Naive B cell (primary cell): ENCODE measurements around the gene CCDC66. TPM values are rescaled to one million over a fixed set of nuclear protein-coding genes. Genes with fewer than 3 reads are reported as not detected.
"Not testable (repeated sequence)": the region's sequence is repeated elsewhere in the genome, so short reads cannot be mapped to it uniquely, and the experiment has no call there.

Source experiments
- ATAC-seq, 2 donors: fragments of 150-1000 bp; cut with Tn5 transposase; 2 replicates each; pipeline ENCODE4 v1.10.0; 2021; ENCODE audit warnings: low read depth in 2 of 2, mild to moderate bottlenecking in 2 of 2, moderate library complexity in 2 of 2
- DNase-seq: peaks from one replicate; pipeline ENCODE4 v3.0.0; 2022
- H3K27ac Mint-ChIP-seq, 6 donors: one replicate each; pipeline ENCODE4 v1.8.0; 2020 to 2022; ENCODE audit warnings: mild to moderate bottlenecking in 6 of 6, mixed read lengths in 6 of 6, moderate library complexity in 5 of 6, inconsistent platforms in 2 of 6
- H3K27me3 Mint-ChIP-seq, 3 donors: one replicate each; pipeline ENCODE4 v1.8.0; 2021 to 2022; ENCODE audit warnings: mixed read lengths in 3 of 3, mild to moderate bottlenecking in 1 of 3
- H3K36me3 Mint-ChIP-seq, 2 donors: one replicate each; pipeline ENCODE4 v1.8.0; 2020 to 2022; ENCODE audit warnings: mixed read lengths in 2 of 2, inconsistent platforms in 1 of 2, mild to moderate bottlenecking in 1 of 2
- H3K4me1 Mint-ChIP-seq, 3 donors: one replicate each; pipeline ENCODE4 v1.8.0; 2020 to 2022; ENCODE audit warnings: mixed read lengths in 3 of 3, inconsistent platforms in 1 of 3, mild to moderate bottlenecking in 1 of 3, moderate library complexity in 1 of 3
- H3K4me3 Mint-ChIP-seq, 8 donors: one replicate each; pipeline ENCODE4 v1.8.0; 2020 to 2022; ENCODE audit warnings: mild to moderate bottlenecking in 8 of 8, mixed read lengths in 8 of 8, moderate library complexity in 8 of 8, inconsistent platforms in 2 of 8
- H3K9me3 Mint-ChIP-seq, 7 donors: one replicate each; pipeline ENCODE4 v1.8.0; 2020 to 2022; ENCODE audit warnings: mixed read lengths in 7 of 7, mild to moderate bottlenecking in 5 of 7, inconsistent platforms in 2 of 7, moderate library complexity in 1 of 7
- polyA plus RNA-seq, 6 donors: library from polyadenylated mRNA; unstranded; fragments of 300-500 nt; fragmentation: Illumina TruSeq; gene quantifications; one replicate each; pipeline ENCODE4 v1.2.3, GENCODE V29; 2021; ENCODE audit warnings: low read depth in 6 of 6

Gene CCDC66
- polyA plus RNA-seq = 10 to 100 TPM; 12.7 to 18.5 (median 14.3) TPM

GRCh38 chr3:56556908-56557830 is at the start of gene CCDC66:
Gene CCDC66, plus strand, starts transcription at chr3:56557175. Its CDS starts 68 bp downstream, at chr3:56557243.
- peak; percentile 93 for DNase-seq
- peak within 1 kb of the TSS; percentile 80 to 100 (median 98) for H3K4me3 Mint-ChIP-seq
- peaks cover 14 to 24% (median 19%) of the 10 kb centered on the region in 3 donors for H3K4me1 Mint-ChIP-seq
- peak; percentile 97 to 98 for ATAC-seq
- peaks cover 8% of the 10 kb centered on the region in 2 donors for H3K36me3 Mint-ChIP-seq
- H3K27ac Mint-ChIP-seq = peak within 1 kb of the TSS; percentile 90 to 99 (median 98)
- H3K9me3 Mint-ChIP-seq = peaks cover 0 to 5% (median under 1%) of the 10 kb centered on the region in 7 donors
- peaks cover 0 to 12% (median under 1%) of the 10 kb centered on the region in 3 donors for H3K27me3 Mint-ChIP-seq

- H3K27ac Mint-ChIP-seq = no peak overlapping the region
- H3K36me3 Mint-ChIP-seq = no peaks in the 10 kb centered on the region
- H3K4me1 Mint-ChIP-seq = no peaks in the 10 kb centered on the region
- H3K9me3 Mint-ChIP-seq = peaks cover 0 to 4% (median 0%) of the 10 kb centered on the region in 7 donors
- H3K27me3 Mint-ChIP-seq = peaks cover 28 to 48% (median 36%) of the 10 kb centered on the region in 3 donors
- ATAC-seq (no peak), DNase-seq (no peak)
- H3K4me3 Mint-ChIP-seq = no peak overlapping the region
Observed at GRCh38 chr3:56519641-56520040, 37.3 kb upstream of the CCDC66 start.

- ATAC-seq = no peak
- DNase-seq = no peak
- H3K27me3 Mint-ChIP-seq = peaks cover 28 to 50% (median 36%) of the 10 kb centered on the region in 3 donors
- peaks cover 0 to 4% (median 0%) of the 10 kb centered on the region in 7 donors for H3K9me3 Mint-ChIP-seq
- no peak overlapping the region for H3K27ac Mint-ChIP-seq
- no peaks in the 10 kb centered on the region for H3K36me3 Mint-ChIP-seq
- peak overlapping the region in 1 of 8 donors; percentile 8 for H3K4me3 Mint-ChIP-seq
- H3K4me1 Mint-ChIP-seq = no peaks in the 10 kb centered on the region
Observed at GRCh38 chr3:56522374-56522773, 34.6 kb upstream of the CCDC66 start.

- H3K27ac Mint-ChIP-seq = no peak overlapping the region
- no peak for ATAC-seq
- H3K4me3 Mint-ChIP-seq = no peak overlapping the region
- no peaks in the 10 kb centered on the region for H3K36me3 Mint-ChIP-seq
- peaks cover 13 to 28% (median 25%) of the 10 kb centered on the region in 3 donors for H3K27me3 Mint-ChIP-seq
- DNase-seq = no peak
- peaks cover 0 to 4% (median 0%) of the 10 kb centered on the region in 7 donors for H3K9me3 Mint-ChIP-seq
- H3K4me1 Mint-ChIP-seq = no peaks in the 10 kb centered on the region
Observed at GRCh38 chr3:56525291-56525690, 31.7 kb upstream of the CCDC66 start.

GRCh38 chr3:56536735-56537134 is 20.2 kb upstream of the CCDC66 start:
- Mint-ChIP-seq H3K36me3 (peaks cover 8 to 14% of the 10 kb centered on the region in 2 donors), H3K9me3 (peaks cover 6 to 22% (median 17%) of the 10 kb centered on the region in 7 donors), H3K4me3 (no peak overlapping the region), H3K27ac (no peak overlapping the region), H3K27me3 (peaks cover 21 to 32% (median 22%) of the 10 kb centered on the region in 3 donors), H3K4me1 (no peaks in the 10 kb centered on the region)
- no peak for ATAC-seq
- no peak for DNase-seq

- Mint-ChIP-seq H3K4me1 (no peaks in the 10 kb centered on the region), H3K9me3 (peaks cover 3 to 9% (median 7%) of the 10 kb centered on the region in 7 donors), H3K27me3 (peaks cover 23 to 49% (median 32%) of the 10 kb centered on the region in 3 donors), H3K27ac (no peak overlapping the region), H3K36me3 (peaks cover 7 to 8% of the 10 kb centered on the region in 2 donors), H3K4me3 (no peak overlapping the region)
- ATAC-seq = no peak
- DNase-seq = no peak
Observed at GRCh38 chr3:56547486-56547885, 9.5 kb upstream of the CCDC66 start.

- peaks cover 0 to 12% (median 0%) of the 10 kb centered on the region in 3 donors for H3K27me3 Mint-ChIP-seq
Observed at GRCh38 chr3:56557831-56558170, 826 bp downstream of the CCDC66 start.

GRCh38 chr3:56573501-56573900 is 16.5 kb downstream of the CCDC66 start:
- no peaks in the 10 kb centered on the region for H3K27me3 Mint-ChIP-seq
- peaks cover 9 to 14% of the 10 kb centered on the region in 2 donors for H3K36me3 Mint-ChIP-seq
- DNase-seq = no peak
- H3K27ac Mint-ChIP-seq = no peak overlapping the region
- H3K4me1 Mint-ChIP-seq = peaks cover 11 to 19% (median 17%) of the 10 kb centered on the region in 3 donors
- H3K9me3 Mint-ChIP-seq = peaks cover 0 to 2% (median 0%) of the 10 kb centered on the region in 7 donors
- no peak overlapping the region for H3K4me3 Mint-ChIP-seq
- no peak for ATAC-seq

More at GRCh38 chr3:56557831-56558170, 826 bp downstream of the CCDC66 start:
- Mint-ChIP-seq H3K4me1 (peaks cover 14 to 24% (median 19%) of the 10 kb centered on the region in 3 donors), H3K9me3 (peaks cover 0 to 4% (median 0%) of the 10 kb centered on the region in 7 donors), H3K4me3 (peak overlapping the region; percentile 80 to 100 (median 98)), H3K27ac (peak overlapping the region in 4 of 6 donors; percentile 90 to 99 (median 98)), H3K36me3 (peaks cover 5 to 8% of the 10 kb centered on the region in 2 donors)
- no peak for ATAC-seq
- DNase-seq = no peak

- peaks cover 8 to 18% of the 10 kb centered on the region in 2 donors for H3K36me3 Mint-ChIP-seq
- not testable (repeated sequence) for H3K27ac Mint-ChIP-seq, H3K9me3 Mint-ChIP-seq
Observed at GRCh38 chr3:56581941-56582340, 25.0 kb downstream of the CCDC66 start.

GRCh38 chr3:56584275-56584674 is 27.3 kb downstream of the CCDC66 start:
- H3K27ac Mint-ChIP-seq, H3K4me3 Mint-ChIP-seq, DNase-seq, ATAC-seq, H3K9me3 Mint-ChIP-seq, H3K4me1 Mint-ChIP-seq, H3K27me3 Mint-ChIP-seq: not testable (repeated sequence)
- peaks cover 8 to 17% of the 10 kb centered on the region in 2 donors for H3K36me3 Mint-ChIP-seq

More at GRCh38 chr3:56581941-56582340, 25.0 kb downstream of the CCDC66 start:
- not testable (repeated sequence) for H3K27me3 Mint-ChIP-seq, H3K4me3 Mint-ChIP-seq, ATAC-seq, DNase-seq
- H3K4me1 Mint-ChIP-seq = peaks cover 15 to 18% (median 17%) of the 10 kb centered on the region in 3 donors

GRCh38 chr3:56590814-56591213 is 33.8 kb downstream of the CCDC66 start:
- peaks cover 0 to 5% of the 10 kb centered on the region in 2 donors for H3K36me3 Mint-ChIP-seq
- no peak for ATAC-seq
- DNase-seq = no peak
- no peaks in the 10 kb centered on the region for H3K27me3 Mint-ChIP-seq
- no peaks in the 10 kb centered on the region for H3K9me3 Mint-ChIP-seq
- no peak overlapping the region for H3K4me3 Mint-ChIP-seq
- H3K27ac Mint-ChIP-seq = peak overlapping the region in 1 of 6 donors; percentile 92
- H3K4me1 Mint-ChIP-seq = no peaks in the 10 kb centered on the region

- peak overlapping the region in 3 of 6 donors; percentile 20 to 92 (median 55) for H3K27ac Mint-ChIP-seq
- ATAC-seq (no peak), DNase-seq (no peak)
- no peak overlapping the region for H3K4me3 Mint-ChIP-seq
- peaks cover 0 to 6% of the 10 kb centered on the region in 2 donors for H3K36me3 Mint-ChIP-seq
- H3K27me3 Mint-ChIP-seq = no peaks in the 10 kb centered on the region
- no peaks in the 10 kb centered on the region for H3K9me3 Mint-ChIP-seq
- H3K4me1 Mint-ChIP-seq = no peaks in the 10 kb centered on the region
Observed at GRCh38 chr3:56591262-56591661, 34.3 kb downstream of the CCDC66 start.

- Mint-ChIP-seq H3K9me3 (no peaks in the 10 kb centered on the region), H3K36me3 (peaks cover 14 to 17% of the 10 kb centered on the region in 2 donors), H3K27ac (no peak overlapping the region), H3K4me1 (peaks cover 0 to 2% (median 0%) of the 10 kb centered on the region in 3 donors), H3K27me3 (no peaks in the 10 kb centered on the region), H3K4me3 (no peak overlapping the region)
- no peak for DNase-seq
- ATAC-seq = no peak
Observed at GRCh38 chr3:56593455-56594158, 36.6 kb downstream of the CCDC66 start.
